H1 (cell line): Measurements from ENCODE around the gene CRLF3. TPM values are rescaled to one million over a fixed set of nuclear protein-coding genes. Genes with fewer than 3 reads are reported as not detected.

ENCODE experiments used
- CTCF ChIA-PET: fragments of 300-600 bp; sonication (Branson Sonifier 250); formaldehyde crosslinking; loops from one replicate; lab custom pipeline; 2021; ENCODE audit not compliant: partially characterized antibody; lab: Charles Lee
- POLR2A ChIA-PET: fragments of 300-600 bp; sonication (Branson Sonifier 250); formaldehyde crosslinking; loops from one replicate; lab custom pipeline; 2021; ENCODE audit warnings: inconsistent platforms; ENCODE audit not compliant: partially characterized antibody; lab: Charles Lee
- DNase-seq, 2 experiments: peaks; one replicate each; pipeline versions ENCODE4 v3.0.0 to v3.0.0-alpha.2; 2010 to 2022; ENCODE audit warnings: low spot score in 2 of 2, low read depth in 1 of 2, mixed read lengths in 1 of 2
- FAIRE-seq: peaks from 2 replicates; lab custom pipeline; 2011; peaks lifted over from hg19 to GRCh38; lab: Jason Lieb, UNC
- H2AFZ ChIP-seq: 2 replicates; pipeline ENCODE4 v1.8.1; 2012; ENCODE audit warnings: low read length, inconsistent platforms
- H2AK5ac ChIP-seq: 2 replicates; pipeline ENCODE4 v1.6.1; 2013; ENCODE audit warnings: low read depth, low read length
- H2BK120ac ChIP-seq: replicated peaks from 2 replicates; pipeline ENCODE3; 2013; ENCODE audit warnings: low read depth, low read length, inconsistent platforms
- H2BK12ac ChIP-seq: 2 replicates; pipeline ENCODE4 v1.6.1; 2013; ENCODE audit warnings: low read depth, low read length
- H2BK15ac ChIP-seq: 2 replicates; pipeline ENCODE4 v1.6.1; 2013; ENCODE audit warnings: low read length
- H2BK20ac ChIP-seq: 2 replicates; pipeline ENCODE4 v1.6.1; 2013; ENCODE audit warnings: low read length
- H2BK5ac ChIP-seq: 2 replicates; pipeline ENCODE4 v1.6.1; 2013; ENCODE audit warnings: low read depth, low read length
- H3K14ac ChIP-seq: 2 replicates; pipeline ENCODE4 v1.6.1; 2013; ENCODE audit warnings: inconsistent platforms; ENCODE audit not compliant: insufficient read length
- H3K18ac ChIP-seq: 2 replicates; pipeline ENCODE4 v1.6.1; 2013; ENCODE audit warnings: low read length; ENCODE audit errors: extremely low read depth
- H3K23ac ChIP-seq: 2 replicates; pipeline ENCODE4 v1.6.1; 2013; ENCODE audit warnings: inconsistent platforms; ENCODE audit not compliant: insufficient read length
- H3K23me2 ChIP-seq: 2 replicates; pipeline ENCODE4 v1.6.1; 2013; ENCODE audit warnings: low read depth, low read length
- H3K27ac ChIP-seq: 2 replicates; pipeline ENCODE4 v1.6.1; 2011; ENCODE audit warnings: low read depth, low read length, inconsistent platforms
- H3K27me3 ChIP-seq, 4 experiments: replicated peaks in 1 of 4; 1 replicate in 1 of 4; 2 replicates in 3 of 4; pipeline versions ENCODE4 v1.6.1 to v1.8.1; 2011 to 2013; ENCODE audit warnings: low read length in 3 of 4, mild to moderate bottlenecking in 3 of 4, inconsistent platforms in 2 of 4, mixed read lengths in 2 of 4, moderate library complexity in 1 of 4; ENCODE audit not compliant: control insufficient read depth in 3 of 4, insufficient read depth in 3 of 4; ENCODE audit errors: extremely low read depth in 1 of 4
- H3K36me3 ChIP-seq, 4 experiments: 2 replicates each; pipeline versions ENCODE4 v1.6.1 to v1.8.1; 2011 to 2013; ENCODE audit warnings: mild to moderate bottlenecking in 4 of 4, low read length in 3 of 4, moderate library complexity in 2 of 4, control low read depth in 1 of 4, inconsistent platforms in 1 of 4; ENCODE audit not compliant: insufficient read depth in 4 of 4, control insufficient read depth in 2 of 4
- H3K4ac ChIP-seq: replicated peaks from 2 replicates; pipeline ENCODE3; 2013; ENCODE audit warnings: low read length, low read depth, mixed read lengths, inconsistent platforms; ENCODE audit not compliant: insufficient read length
- H3K4me1 ChIP-seq, 4 experiments: replicated peaks in 1 of 4; 1 replicate in 1 of 4; 2 replicates in 3 of 4; pipeline versions ENCODE4 v1.6.1 to v1.8.1; 2011 to 2013; ENCODE audit warnings: low read length in 3 of 4, inconsistent platforms in 2 of 4, mixed read lengths in 1 of 4; ENCODE audit not compliant: insufficient read depth in 4 of 4, control insufficient read depth in 3 of 4
- H3K4me2 ChIP-seq, 2 experiments: 2 replicates each; pipeline versions ENCODE4 v1.6.1 to v1.8.1; 2011 to 2013; ENCODE audit warnings: low read depth in 2 of 2, low read length in 2 of 2, control low read depth in 1 of 2, inconsistent platforms in 1 of 2, mild to moderate bottlenecking in 1 of 2; ENCODE audit not compliant: insufficient read depth in 1 of 2
- H3K4me3 ChIP-seq, 4 experiments: fragments of 200-600, 300-600 bp in 1 of 4; sonication (generic), shearing (Covaris generic), sonication (Bioruptor Twin) in 1 of 4; 2 replicates each; pipeline versions ENCODE4 v1.5.1 to v1.8.1; 2011 to 2016; ENCODE audit warnings: low read length in 4 of 4, low read depth in 3 of 4, control low read depth in 2 of 4, inconsistent platforms in 2 of 4, mild to moderate bottlenecking in 2 of 4, mixed read lengths in 1 of 4, moderate library complexity in 1 of 4; ENCODE audit not compliant: insufficient read depth in 2 of 4; ENCODE audit errors: extremely low read depth in 1 of 4
- H3K56ac ChIP-seq: replicated peaks from 2 replicates; pipeline ENCODE3; 2013; ENCODE audit warnings: low read depth, mild to moderate bottlenecking, mixed read lengths, low read length, inconsistent platforms; ENCODE audit not compliant: insufficient read length
- H3K79me1 ChIP-seq: 2 replicates; pipeline ENCODE4 v1.6.1; 2013; ENCODE audit warnings: low read depth, low read length, control low read depth
- H3K79me2 ChIP-seq, 2 experiments: 2 replicates each; pipeline versions ENCODE4 v1.6.1 to v1.8.1; 2012 to 2013; ENCODE audit warnings: low read length in 2 of 2, mild to moderate bottlenecking in 2 of 2, inconsistent platforms in 1 of 2; ENCODE audit not compliant: insufficient read depth in 2 of 2, control insufficient read depth in 1 of 2
- H3K9ac ChIP-seq, 4 experiments: replicated peaks in 1 of 4; 1 replicate in 1 of 4; 2 replicates in 3 of 4; pipeline versions ENCODE4 v1.6.1 to v1.8.1; 2011 to 2013; ENCODE audit warnings: low read depth in 3 of 4, low read length in 3 of 4, control low read depth in 2 of 4, mild to moderate bottlenecking in 2 of 4, moderate library complexity in 2 of 4, inconsistent platforms in 1 of 4; ENCODE audit errors: extremely low read depth in 1 of 4
- H3K9me3 ChIP-seq, 2 experiments: 2 replicates each; pipeline versions ENCODE4 v1.6.1 to v1.8.1; 2012 to 2013; ENCODE audit warnings: mild to moderate bottlenecking in 2 of 2, moderate library complexity in 2 of 2, control low read depth in 1 of 2, inconsistent platforms in 1 of 2, low read depth in 1 of 2, low read length in 1 of 2, mixed read lengths in 1 of 2; ENCODE audit not compliant: insufficient read depth in 2 of 2
- H4K20me1 ChIP-seq, 2 experiments: replicated peaks in 1 of 2; 2 replicates each; pipeline versions ENCODE3 to v1.8.1; 2011 to 2013; ENCODE audit warnings: inconsistent platforms in 2 of 2, low read length in 2 of 2, mild to moderate bottlenecking in 1 of 2; ENCODE audit not compliant: insufficient read depth in 2 of 2, control insufficient read depth in 1 of 2
- H4K5ac ChIP-seq: 2 replicates; pipeline ENCODE4 v1.6.1; 2013; ENCODE audit warnings: low read length, low read depth, mixed read lengths, inconsistent platforms; ENCODE audit not compliant: insufficient read length
- H4K8ac ChIP-seq: 2 replicates; pipeline ENCODE4 v1.8.0; 2013; ENCODE audit warnings: mild to moderate bottlenecking, moderate library complexity, low read length, inconsistent platforms; ENCODE audit not compliant: insufficient read depth; ENCODE audit errors: extremely low read depth
- H4K91ac ChIP-seq: replicated peaks from 2 replicates; pipeline ENCODE3; 2013; ENCODE audit warnings: low read length, mixed read lengths, inconsistent platforms; ENCODE audit not compliant: insufficient read length
- CBX8 ChIP-seq: fragments of 300-800, 300-1000 bp; sonication (generic); IDR thresholded peaks from 2 replicates; pipeline ENCODE4 v1.7.1; 2016; ENCODE audit warnings: low read depth, low read length, borderline replicate concordance
- CHD1 ChIP-seq: IDR thresholded peaks from 2 replicates; pipeline ENCODE4 v1.6.1; 2012; ENCODE audit warnings: low read depth, low read length, improper control_type of control experiment
- WGBS, 2 experiments: shearing (Covaris generic) in 1 of 2; methylation state at CpG; one replicate each; pipeline versions ENCODE4 v1.1.6 to v1.1.7; 2013 to 2015; ENCODE audit warnings: low lambda C conversion rate in 2 of 2, mixed read lengths in 2 of 2, inconsistent platforms in 1 of 2, low coverage in 1 of 2, missing lambda C conversion rate in 1 of 2; ENCODE audit not compliant: insufficient replicate concordance in 2 of 2, insufficient coverage in 1 of 2, insufficient read length in 1 of 2; ENCODE audit errors: extremely low coverage in 1 of 2, missing lambda C conversion rate in 1 of 2; 5-methylcytosine and 5-hydroxymethylcytosine counted together
- polyA plus RNA-seq, 7 experiments: library from polyadenylated mRNA; depleted of rRNA in 3 of 7; stranded (reverse) in 5 of 7; unstranded in 2 of 7; fragments of >200 nt in 5 of 7; fragments of 200-250 nt in 2 of 7; gene quantifications; 1 replicate in 5 of 7; 2 replicates in 1 of 7; 4 replicates in 1 of 7; pipeline versions ENCODE4 v1.2.1 to v1.2.3, GENCODE V29; 2011 to 2013; ENCODE audit warnings: missing spikeins in 2 of 7, mixed read lengths in 2 of 7
- total RNA-seq: library from RNA; stranded (reverse); fragmentation: NEBNext Ultra II Directional; extraction: Animal tissue kit (Norgen Biotek cat#: 25700); gene quantifications from 2 replicates; pipeline ENCODE4 v1.2.1, GENCODE V29; 2021

CRLF3 gene
- total and polyA plus RNA-seq, 2 of the 8 experiments (the other 6 are each of a cell fraction or from before 2014, with no cell fraction given): 12.7 to 22.7 TPM

DNA sequence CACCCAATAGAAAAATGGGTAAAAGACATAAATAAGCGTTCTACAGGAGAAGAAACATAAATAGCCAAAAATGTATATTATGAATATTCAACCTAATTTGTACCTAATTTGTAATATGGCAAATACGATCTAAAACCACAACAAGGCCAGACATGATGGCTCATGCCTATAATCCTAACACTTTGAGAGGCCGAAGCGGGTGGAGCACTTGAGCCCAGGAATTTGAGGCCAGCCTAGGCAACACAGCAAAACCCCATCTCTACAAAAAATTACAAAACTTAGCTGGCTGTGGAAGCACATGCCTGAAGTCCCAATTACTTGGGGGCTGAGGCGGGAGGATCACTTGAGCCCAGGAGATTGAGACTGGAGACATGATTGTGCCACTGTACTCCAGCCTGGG lies 30.1 kb downstream of the CRLF3 start:
- Histone ChIP-seq H3K27ac (no peak overlapping the region), H3K36me3 (peaks cover 0 to 66% (median 11%) of the 10 kb centered on the region in 4 experiments; a peak in 4 of 8 replicates)
- POLR2A ChIA-PET: interaction anchor here (1.2 to 2.8 kb wide), 3 partner anchors 10 to 47 kb away, joined by 3 to 11 read pairs (median 4); no protein-coding TSS in a partner anchor

More for the DNA sequence above, 30.1 kb downstream of the CRLF3 start:
- Histone ChIP-seq H3K23me2 (no peaks in the 10 kb centered on the region), H2AK5ac (no peak overlapping the region), H3K23ac (no peak overlapping the region), H3K56ac (no peak overlapping the region), H3K27me3 (no peaks in the 10 kb centered on the region), H2BK15ac (no peak overlapping the region), H3K79me1 (no peaks in the 10 kb centered on the region), H3K4me1 (no peaks in the 10 kb centered on the region), H2BK20ac (no peak overlapping the region), H3K79me2 (no peaks in the 10 kb centered on the region), H3K4me2 (no peak overlapping the region), H2AFZ (no peak overlapping the region), H3K9me3 (no peaks in the 10 kb centered on the region), H4K8ac (no peak overlapping the region), H3K9ac (no peak overlapping the region), H4K5ac (no peak overlapping the region), H3K4me3 (no peak overlapping the region), H4K91ac (no peak overlapping the region), H3K18ac (no peak overlapping the region), H3K14ac (no peak overlapping the region), H2BK5ac (no peak overlapping the region), H3K4ac (no peak overlapping the region), H2BK120ac (no peak overlapping the region), H4K20me1 (no peaks in the 10 kb centered on the region), H2BK12ac (no peak overlapping the region)
- CTCF ChIA-PET: no interaction called here
- TF ChIP-seq CHD1 (no peak), CBX8 (no peak)
- FAIRE-seq (no peak), DNase-seq (no peak)
- 88% methylated on average over 5 of the region's 5 CpGs; no CpG with 5 or more reads in 1 of the 2 experiments for WGBS, 2 experiments
